Ovary (tissue), 10 donors: ENCODE data around the gene SCO1. TPM values are rescaled to one million over a fixed set of nuclear protein-coding genes. Genes with fewer than 3 reads are reported as not detected.

Source experiments
- DNase-seq, 5 donors: peaks; one replicate each; pipeline ENCODE4 v3.0.0-alpha.2; 2019 to 2020
- H3K27ac ChIP-seq, 2 donors: fragments of 200-600 bp; one replicate each; pipeline versions ENCODE4 v1.5.1 to v1.8.0; 2019 to 2022
- H3K27me3 ChIP-seq: fragments of 200-600 bp; one replicate; pipeline ENCODE4 v1.8.0; 2022
- H3K36me3 ChIP-seq: fragments of 200-600 bp; sonication (generic); one replicate; pipeline ENCODE4 v1.5.1; 2019
- H3K4me1 ChIP-seq: one replicate; pipeline ENCODE4 v1.8.1; 2013; ENCODE audit warnings: mild to moderate bottlenecking, moderate library complexity; ENCODE audit not compliant: insufficient read depth
- H3K4me3 ChIP-seq: fragments of 200-600 bp; sonication (generic); one replicate; pipeline ENCODE4 v1.5.1; 2017
- H3K9me3 ChIP-seq, 2 donors: fragments of 200-600 bp in 1 of 2; sonication (generic) in 1 of 2; one replicate each; pipeline versions ENCODE4 v1.5.1 to v1.8.1; 2013 to 2019; ENCODE audit warnings: mild to moderate bottlenecking in 1 of 2, moderate library complexity in 1 of 2
- EP300 ChIP-seq: sonication (generic); formaldehyde crosslinking; IDR thresholded peaks from one replicate; pipeline ENCODE4 v1.6.1; 2017; ENCODE audit warnings: antibody characterized with exemption
- POLR2A ChIP-seq: fragments of 450-650 bp; IDR thresholded peaks from one replicate; pipeline ENCODE4 v1.6.1; 2017; ENCODE audit warnings: antibody characterized with exemption, mild to moderate bottlenecking, moderate library complexity
- whole genome bisulfite sequencing, 3 donors: extraction: QIAGEN DNeasy Blood & Tissue Kit in 1 of 3; methylation state at CpG; one replicate each; pipeline versions ENCODE4 v1.1.5 to v1.1.7; 2013 to 2017; 5-methylcytosine and 5-hydroxymethylcytosine counted together
- intact Hi-C, 4 donors: fragments of 100-400 bp; cut with DNase I; formaldehyde crosslinking; loops; one replicate each; pipeline versions ENCODE4 v1.11.0 to v1.15.1; 2022 to 2023
- long read RNA-seq, 3 donors: library from polyadenylated mRNA in 2 of 3; unstranded in 2 of 3; transcript quantifications; one replicate each; pipeline ENCODE4 v2.0.0 and lab custom pipeline, GENCODE V29; 2021 to 2026
- polyA plus RNA-seq, 2 donors: library from polyadenylated mRNA; stranded (reverse); fragments of 200-250 nt in 1 of 2; fragments of 350-450 nt in 1 of 2; fragmentation: Illumina TruSeq in 1 of 2; extraction: RNeasy Lipid Tissue Mini Kit (QIAGEN cat#74804) in 1 of 2; gene quantifications; one replicate each; pipeline ENCODE4 v1.2.3, GENCODE V29; 2013 to 2014
- total RNA-seq, 7 donors: library from RNA; depleted of rRNA in 2 of 7; stranded (reverse); fragments of >200 nt in 2 of 7; fragmentation: NEBNext Ultra II Directional in 3 of 7; extraction: Animal tissue kit (Norgen Biotek cat#: 25700) in 3 of 7; gene quantifications; one replicate each; pipeline versions ENCODE4 v1.1.0 to v1.2.4, GENCODE V29; 2016 to 2023
- TF ChIP-seq, protein P1 (sequence below), 3 donors: fragments of 450-650 bp in 2 of 3; fragments of 200-600 bp in 1 of 3; IDR thresholded peaks; one replicate each; pipeline versions ENCODE4 v1.5.1 to v1.8.0; 2016 to 2022; ENCODE audit warnings: antibody characterized with exemption in 3 of 3, mild to moderate bottlenecking in 1 of 3
- donor health status: DM: no; HTN: no; CAD: no; lungs with moderate emphysema.
- donor health status: DM: no; HTN: no; CAD: no.
- donor health status: Bipolar disorder and iron deficiency.
- donor health status: DM: yes; HTN: yes; CAD: no.
- donor health status: DM: no; HTN: no; CAD: no.
- donor health status: DM: yes; HTN: yes; CAD: no.

SCO1 gene
- total RNA-seq = 10 to 100 TPM in 6 of 7 donors, 1 to 10 TPM in 1; 9.5 to 26.5 (median 20.7) TPM
- polyA plus RNA-seq = 10 to 100 TPM; 10.8 to 22.3 TPM
- long read RNA-seq, donor 1, full-length matches to known transcripts = 96 of 126 reads
- long read RNA-seq, donor 1, partial matches to known transcripts = 13 of 126 reads
- long read RNA-seq, donor 1, other reads (novel, unspliced or antisense) = 17 of 126 reads
- long read RNA-seq, donor 2, full-length matches to known transcripts = 10 of 10 reads
- long read RNA-seq, donor 2, partial matches to known transcripts = 0 of 10 reads
- long read RNA-seq, donor 2, other reads (novel, unspliced or antisense) = 0 of 10 reads
- long read RNA-seq, donor 3, full-length matches to known transcripts = 19 of 25 reads
- long read RNA-seq, donor 3, partial matches to known transcripts = 1 of 25 reads
- long read RNA-seq, donor 3, other reads (novel, unspliced or antisense) = 5 of 25 reads

DNA sequence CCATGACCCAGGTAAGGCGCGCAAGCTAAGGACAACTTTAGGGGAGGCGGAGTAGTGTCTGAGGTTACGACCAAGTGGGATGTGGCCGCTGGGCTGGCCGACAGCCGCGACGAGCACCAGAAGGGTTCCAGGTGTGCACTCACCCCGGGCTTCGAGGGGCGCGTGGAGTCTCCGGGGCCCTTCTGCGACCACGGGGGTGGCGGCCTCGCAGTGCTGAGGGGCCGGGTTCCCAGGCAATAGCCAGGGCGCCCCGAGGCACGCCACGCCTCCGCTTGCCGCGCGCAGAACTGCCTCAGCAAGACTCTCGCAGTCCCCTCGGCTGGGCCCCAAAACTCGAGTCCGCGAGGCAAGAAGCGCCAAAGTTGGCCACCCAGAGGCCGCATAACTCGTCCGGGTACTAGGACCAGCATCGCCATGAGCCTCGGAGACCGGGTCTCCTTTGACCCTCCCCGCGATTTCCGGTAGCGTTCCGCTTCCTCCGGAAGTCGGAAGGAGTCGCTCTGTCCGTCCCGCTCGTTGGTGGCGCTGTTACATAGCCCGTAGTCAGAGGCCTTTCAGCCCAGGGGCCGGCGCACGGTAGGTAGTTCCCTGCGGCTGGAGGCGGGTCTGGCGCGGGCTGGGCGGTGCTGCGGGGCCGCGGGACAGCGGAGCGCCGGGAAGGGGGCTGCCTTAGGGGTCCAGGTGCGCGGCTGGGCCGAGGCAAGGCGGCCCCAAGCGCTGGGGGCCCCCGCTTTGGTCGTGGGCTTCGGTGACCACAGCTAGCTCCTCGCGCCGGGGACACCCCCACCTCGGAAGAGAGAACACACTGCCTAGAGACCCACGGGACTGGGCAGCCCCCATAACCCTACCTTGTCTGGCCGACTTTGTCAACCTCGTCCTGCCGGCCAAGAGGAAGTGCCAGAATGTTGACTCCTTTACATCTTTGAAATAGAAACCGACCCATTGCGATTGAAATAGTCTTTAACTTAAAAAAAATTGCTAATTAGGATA, at the start of gene SCO1, which contains the start of gene ADPRM:
Gene SCO1, minus strand, starts transcription at position 442 of the 990 bp plus-strand sequence. Its CDS starts 26 bp downstream, at position 416.
Gene ADPRM, plus strand, starts transcription at position 503 of the 990 bp plus-strand sequence. CDS start 7,333 bp downstream, outside the sequence.
- H3K9me3 ChIP-seq = no peaks in the 10 kb centered on the region
- peak; percentile 90 to 94 (median 92) for DNase-seq
- H3K4me3 ChIP-seq = peak within 1 kb of the TSS; percentile 84
- H3K4me1 ChIP-seq = peaks cover 8% of the 10 kb centered on the region
- TF ChIP-seq POLR2A (peak; percentile 87), EP300 (no peak)
- TF ChIP-seq, protein P1, sequence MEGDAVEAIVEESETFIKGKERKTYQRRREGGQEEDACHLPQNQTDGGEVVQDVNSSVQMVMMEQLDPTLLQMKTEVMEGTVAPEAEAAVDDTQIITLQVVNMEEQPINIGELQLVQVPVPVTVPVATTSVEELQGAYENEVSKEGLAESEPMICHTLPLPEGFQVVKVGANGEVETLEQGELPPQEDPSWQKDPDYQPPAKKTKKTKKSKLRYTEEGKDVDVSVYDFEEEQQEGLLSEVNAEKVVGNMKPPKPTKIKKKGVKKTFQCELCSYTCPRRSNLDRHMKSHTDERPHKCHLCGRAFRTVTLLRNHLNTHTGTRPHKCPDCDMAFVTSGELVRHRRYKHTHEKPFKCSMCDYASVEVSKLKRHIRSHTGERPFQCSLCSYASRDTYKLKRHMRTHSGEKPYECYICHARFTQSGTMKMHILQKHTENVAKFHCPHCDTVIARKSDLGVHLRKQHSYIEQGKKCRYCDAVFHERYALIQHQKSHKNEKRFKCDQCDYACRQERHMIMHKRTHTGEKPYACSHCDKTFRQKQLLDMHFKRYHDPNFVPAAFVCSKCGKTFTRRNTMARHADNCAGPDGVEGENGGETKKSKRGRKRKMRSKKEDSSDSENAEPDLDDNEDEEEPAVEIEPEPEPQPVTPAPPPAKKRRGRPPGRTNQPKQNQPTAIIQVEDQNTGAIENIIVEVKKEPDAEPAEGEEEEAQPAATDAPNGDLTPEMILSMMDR (IDR thresholded peaks at IDR 0.05) = peak; percentile 17 to 53 (median 30)
- H3K27ac ChIP-seq = peak within 1 kb of the TSS; percentile 71 to 87
- H3K36me3 ChIP-seq = no peaks in the 10 kb centered on the region
- intact Hi-C loops = no loop called here
- 0 to 1% (median 1%) methylated on average over 76 to 84 of the region's 84 CpGs for WGBS, 3 donors
- H3K27me3 ChIP-seq = no peaks in the 10 kb centered on the region

DNA sequence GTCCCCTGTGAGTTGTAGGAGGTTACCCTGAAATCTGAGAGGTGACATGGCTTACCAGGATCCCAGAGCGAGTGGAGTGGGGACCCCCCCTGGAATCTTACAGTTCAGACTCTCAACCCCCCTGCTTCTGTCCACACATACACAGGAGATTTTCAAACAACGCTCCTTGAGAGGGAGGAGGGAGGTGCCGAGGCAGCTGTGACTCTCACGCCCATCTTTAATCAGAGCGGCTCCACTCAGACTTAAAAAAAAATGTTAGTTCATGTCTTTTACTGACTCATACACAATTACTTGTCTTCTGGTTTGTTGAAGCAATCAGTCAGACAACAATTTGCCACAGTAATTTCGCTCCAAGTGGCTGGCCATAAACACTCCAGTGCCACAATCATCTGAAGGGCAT, 47.9 kb upstream of the SCO1 start:
- no peaks in the 10 kb centered on the region for H3K4me1 ChIP-seq
- H3K4me3 ChIP-seq = no peak overlapping the region
- no peak for DNase-seq
- H3K36me3 ChIP-seq = no peaks in the 10 kb centered on the region
- intact Hi-C loops = no loop called here
- WGBS, 3 donors = 65 to 70% (median 65%) methylated on average over 6 of the region's 6 CpGs
- no peak overlapping the region for H3K27ac ChIP-seq
- H3K9me3 ChIP-seq = no peaks in the 10 kb centered on the region
- no peak for TF ChIP-seq EP300
- TF ChIP-seq, protein P1 (IDR thresholded peaks at IDR 0.05) = no peak
- TF ChIP-seq POLR2A = no peak
- H3K27me3 ChIP-seq = no peaks in the 10 kb centered on the region

DNA sequence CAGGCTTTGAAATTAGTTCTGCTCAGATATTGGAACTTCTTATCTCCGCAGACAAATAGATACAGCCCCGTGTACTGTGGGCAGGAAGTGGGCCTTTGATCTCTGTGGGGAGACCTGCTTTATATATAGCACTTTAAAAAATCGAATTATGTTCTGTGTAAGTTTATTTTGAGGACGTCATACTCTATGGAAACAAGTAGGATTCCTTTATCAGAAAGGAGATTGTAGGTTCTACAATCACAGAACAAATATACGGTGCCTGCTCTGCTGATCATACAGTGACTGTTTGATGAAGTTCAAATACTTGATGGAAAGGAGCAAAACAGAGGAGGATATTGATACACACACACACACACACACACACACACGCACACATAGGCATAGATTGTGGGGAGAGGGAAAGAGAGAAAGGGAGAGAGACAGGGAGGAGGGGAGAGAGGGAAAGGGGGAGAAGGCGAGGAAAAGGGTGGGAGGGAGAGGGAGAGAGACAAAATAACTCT, 47.2 kb upstream of the SCO1 start:
- Histone ChIP-seq H3K36me3 (no peaks in the 10 kb centered on the region), H3K4me1 (no peaks in the 10 kb centered on the region), H3K4me3 (no peak overlapping the region), H3K9me3 (no peaks in the 10 kb centered on the region), H3K27ac (no peak overlapping the region), H3K27me3 (no peaks in the 10 kb centered on the region)
- 47 to 60% (median 53%) methylated on average over 7 of the region's 7 CpGs for WGBS, 3 donors
- intact Hi-C loops = no loop called here
- no peak for DNase-seq
- TF ChIP-seq EP300 = no peak
- TF ChIP-seq, protein P1 (IDR thresholded peaks at IDR 0.05) = no peak
- no peak for TF ChIP-seq POLR2A
